HUDEP-2 (cell line): ENCODE data around the gene C3orf38.

ENCODE experiments used
- DNase-seq, 76 experiments: peaks; one replicate each; lab custom pipeline; 2025; ENCODE audit not compliant: unreplicated experiment in 76 of 76; lab: John Stamatoyannopoulos, UW

C3orf38 gene

DNA sequence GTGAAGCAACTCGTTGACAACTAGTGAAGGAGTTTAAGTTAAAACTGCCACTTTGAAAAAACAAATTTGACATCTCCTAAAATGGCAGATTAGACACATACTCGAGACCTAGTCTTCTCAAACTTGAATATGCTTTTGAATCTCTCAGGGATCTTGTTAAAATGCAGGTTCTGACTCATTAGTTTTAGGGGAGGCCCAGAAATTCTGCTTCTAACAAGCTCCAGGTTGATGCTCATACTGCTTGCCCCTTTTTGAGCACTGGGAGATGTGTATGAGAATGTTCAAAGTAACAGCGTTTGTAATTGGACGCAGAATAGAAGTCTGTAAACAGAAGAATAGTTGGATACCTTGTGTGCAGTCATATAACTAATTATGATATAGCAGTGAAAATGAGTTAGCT, 1.6 kb downstream of the C3orf38 start:
- DNase-seq: peak in 4 of 76 experiments; percentile 3 to 12 (median 8)

DNA sequence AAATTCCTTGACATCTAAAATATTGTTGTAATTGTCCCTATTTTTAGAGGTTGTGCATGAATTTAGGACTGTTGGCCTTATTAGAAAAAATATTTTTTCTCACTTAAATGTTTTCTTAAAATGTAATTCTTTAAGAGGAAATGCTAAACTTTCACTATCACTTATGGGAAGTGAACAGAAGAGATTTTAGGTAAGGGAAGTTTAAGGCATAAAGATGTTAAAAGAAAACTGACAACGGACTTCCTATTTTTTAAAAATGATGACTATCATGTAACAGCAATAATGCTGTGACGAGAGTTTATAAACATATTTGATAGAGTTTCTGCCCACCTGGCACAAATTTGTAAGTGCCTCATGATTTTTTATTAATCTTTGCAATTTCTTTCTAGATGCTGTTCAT, 3.1 kb downstream of the C3orf38 start:
- DNase-seq: no peak

DNA sequence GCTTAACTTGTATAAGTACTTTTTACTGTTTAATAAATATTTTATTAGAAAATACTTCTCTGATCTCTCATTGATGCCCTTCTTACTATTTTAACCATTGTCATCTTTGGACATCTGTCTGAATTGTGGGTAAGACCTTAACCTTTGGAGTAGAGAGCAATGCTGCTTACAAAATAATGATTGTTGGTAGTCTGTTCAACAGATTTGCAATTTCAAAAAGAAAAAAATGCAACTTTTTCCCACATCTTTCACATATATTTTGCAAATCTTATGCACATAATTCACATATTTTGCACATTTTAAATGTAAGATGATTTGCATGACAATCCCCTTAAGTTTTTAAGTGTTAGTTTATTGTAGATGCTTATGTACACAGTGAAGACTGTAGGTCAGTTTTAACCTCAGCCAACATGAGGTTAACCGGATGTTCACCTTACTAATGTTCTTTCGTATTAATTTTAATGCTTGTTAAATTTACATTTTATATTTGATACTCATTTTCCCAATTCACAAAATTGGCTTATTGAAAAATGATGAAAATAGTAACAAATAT, 16.7 kb downstream of the C3orf38 start:
- DNase-seq: no peak

DNA sequence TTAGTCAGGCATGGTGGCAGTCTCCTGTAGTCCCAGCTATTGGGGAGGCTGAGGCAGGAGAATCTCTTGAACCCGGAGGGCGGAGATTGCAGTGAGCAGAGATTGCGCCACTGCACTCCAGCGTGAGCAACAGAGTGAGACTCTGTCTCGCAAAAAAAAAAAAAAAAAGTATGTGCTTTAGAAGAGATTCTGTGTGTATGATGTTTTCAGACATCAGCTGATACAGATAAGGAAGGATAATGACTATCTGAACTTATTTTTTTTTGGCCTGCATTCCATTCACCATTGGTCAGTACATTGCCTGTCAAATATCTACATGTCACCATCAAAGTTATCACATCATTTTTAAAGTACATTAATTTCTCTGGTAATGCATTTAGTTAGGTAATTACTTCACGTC, 17.4 kb downstream of the C3orf38 start:
- no peak for DNase-seq

DNA sequence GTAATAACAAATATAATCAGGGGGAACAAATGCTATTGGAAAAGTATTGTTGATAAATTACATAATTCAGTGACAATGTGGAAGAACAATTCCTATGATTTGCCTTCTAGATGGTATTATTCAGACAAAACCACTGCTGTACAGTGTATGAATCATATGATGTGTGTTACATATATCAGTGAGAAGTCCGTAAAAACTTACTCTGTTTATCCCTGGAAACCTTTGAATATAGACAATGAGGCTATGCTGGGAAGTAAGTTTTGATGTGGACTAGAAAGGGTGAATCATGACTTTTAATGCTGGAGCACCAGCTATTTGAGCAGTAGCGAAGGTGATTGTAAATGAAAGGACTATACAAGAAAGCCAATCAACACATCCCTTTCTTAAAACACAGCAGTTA, 17.9 kb downstream of the C3orf38 start:
- DNase-seq: no peak

DNA sequence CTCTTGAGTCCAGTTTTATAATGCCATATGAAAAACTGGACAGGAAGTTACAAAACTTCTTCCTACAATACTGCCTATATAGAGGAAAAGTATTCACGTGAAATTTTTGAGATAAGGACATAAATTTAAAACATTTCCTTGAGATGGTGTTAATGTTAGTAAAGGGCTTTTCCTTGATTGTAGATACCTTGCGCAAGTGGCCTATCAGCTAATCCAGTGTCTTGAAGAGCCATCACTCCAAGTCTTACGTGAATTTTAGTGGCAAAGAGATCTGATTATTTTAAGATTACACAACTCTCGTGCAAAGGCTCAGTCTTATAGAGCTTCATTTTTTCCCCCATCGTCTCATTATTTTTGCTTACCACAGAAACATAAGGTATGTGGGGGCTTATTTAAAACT, 18.4 kb downstream of the C3orf38 start:
- no peak for DNase-seq

DNA sequence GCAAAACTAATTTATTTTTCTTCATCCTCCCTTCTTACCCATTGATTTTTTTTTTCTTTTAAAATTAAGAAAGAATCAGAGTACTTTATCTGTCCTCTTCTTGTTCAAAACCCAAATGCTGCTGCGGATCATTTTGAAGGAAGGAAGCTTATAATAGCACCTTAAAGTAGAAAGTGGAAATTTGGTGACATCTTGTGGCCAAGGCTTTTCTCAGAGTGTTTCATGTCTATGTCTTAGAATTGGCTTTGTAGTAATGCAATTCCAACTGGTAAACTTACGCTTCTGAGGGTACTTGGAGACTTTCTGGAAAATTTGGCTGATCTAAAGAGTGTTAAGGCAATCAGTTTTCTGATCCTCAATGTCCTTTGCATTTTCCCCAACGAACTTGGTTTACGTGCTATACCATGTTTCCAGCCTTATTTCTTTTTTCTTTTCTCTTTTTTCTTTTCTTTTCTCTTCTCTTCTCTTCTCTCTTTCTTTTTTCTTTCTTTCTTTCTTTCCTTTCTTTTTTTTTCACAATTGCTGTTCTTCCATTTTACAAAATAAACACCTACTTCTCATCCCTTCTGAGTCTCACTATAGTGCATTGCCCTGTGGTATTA, 30.7 kb downstream of the C3orf38 start:
- DNase-seq: peak in 28 of 76 experiments; percentile 1 to 54 (median 18)

DNA sequence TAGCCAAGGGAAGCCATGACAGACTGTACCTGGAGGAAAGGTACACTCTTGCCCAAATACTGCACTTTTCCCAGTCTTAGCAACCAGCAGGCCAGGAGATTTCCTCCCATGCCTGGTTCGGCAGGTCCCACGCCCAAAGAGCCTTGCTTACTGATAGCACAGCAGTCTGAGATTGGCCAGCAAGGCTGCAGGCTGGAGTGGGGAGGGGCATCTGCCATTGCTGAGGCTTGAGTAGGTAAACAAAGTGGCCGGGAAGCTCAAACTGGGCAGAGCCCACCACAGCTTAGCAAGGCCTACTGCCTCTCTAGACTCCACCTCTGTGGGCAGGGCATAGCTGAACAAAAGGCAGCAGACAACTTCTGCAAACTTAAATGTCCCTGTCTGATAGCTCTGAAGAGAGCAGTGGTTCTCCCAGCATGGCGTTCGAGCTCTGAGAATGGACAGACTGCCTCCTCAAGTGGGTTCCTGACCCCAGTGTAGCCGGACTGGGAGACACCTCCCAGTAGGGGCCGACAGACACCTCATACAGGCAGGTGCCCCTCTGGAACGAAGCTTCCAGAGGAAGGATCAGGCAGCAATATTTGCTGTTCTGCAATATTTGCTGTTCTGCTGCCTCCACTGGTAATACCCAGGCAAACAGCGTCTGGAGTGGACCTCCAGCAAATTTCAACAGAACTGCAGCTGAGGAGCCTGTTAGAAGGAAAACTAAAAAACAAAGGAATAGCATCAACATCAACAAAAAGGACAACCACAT, 32.6 kb downstream of the C3orf38 start:
- DNase-seq: peak in 1 of 76 experiments; percentile 0

DNA sequence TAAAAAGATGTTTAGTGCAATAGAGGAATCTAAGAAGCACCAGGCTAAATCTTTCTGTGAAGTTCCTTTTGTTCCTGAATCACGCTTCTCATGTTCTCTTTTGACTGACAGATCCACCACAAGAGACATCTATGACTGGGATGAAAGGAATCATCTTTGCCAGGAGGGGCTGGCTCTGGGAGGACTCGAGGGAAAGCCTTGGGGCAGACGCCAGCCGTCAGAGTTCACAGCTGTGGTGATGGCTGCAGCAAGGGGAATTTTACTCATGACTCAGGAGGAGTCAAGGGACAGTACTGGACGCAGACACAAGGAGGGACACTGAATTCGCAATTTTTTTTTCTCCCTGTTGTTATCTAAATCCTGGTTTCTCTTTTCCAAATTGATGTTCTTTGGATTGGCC, 38.7 kb downstream of the C3orf38 start:
- DNase-seq: no peak

DNA sequence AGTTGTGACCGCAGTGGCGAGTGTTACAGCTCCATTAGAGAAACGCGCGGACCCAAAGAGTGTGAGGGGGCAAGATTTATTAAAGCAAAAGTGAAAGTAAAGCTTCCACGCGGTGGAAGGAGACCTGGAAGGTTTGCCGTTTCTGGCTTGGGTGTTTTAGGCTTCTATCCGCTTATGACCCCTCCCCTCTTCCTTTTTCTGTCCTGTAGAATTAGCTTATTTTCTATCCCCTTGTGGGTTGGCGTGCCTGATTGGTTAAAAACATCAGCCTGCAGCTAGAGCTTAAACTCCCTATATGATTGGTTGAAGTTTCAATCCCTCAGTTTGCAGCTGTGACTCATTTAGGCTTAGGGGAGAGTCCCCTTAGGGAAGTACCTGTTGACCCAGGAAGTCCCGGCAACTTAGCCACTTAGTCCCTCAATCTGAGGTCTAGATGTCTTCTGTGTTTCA, 39.6 kb downstream of the C3orf38 start:
- no peak for DNase-seq

DNA sequence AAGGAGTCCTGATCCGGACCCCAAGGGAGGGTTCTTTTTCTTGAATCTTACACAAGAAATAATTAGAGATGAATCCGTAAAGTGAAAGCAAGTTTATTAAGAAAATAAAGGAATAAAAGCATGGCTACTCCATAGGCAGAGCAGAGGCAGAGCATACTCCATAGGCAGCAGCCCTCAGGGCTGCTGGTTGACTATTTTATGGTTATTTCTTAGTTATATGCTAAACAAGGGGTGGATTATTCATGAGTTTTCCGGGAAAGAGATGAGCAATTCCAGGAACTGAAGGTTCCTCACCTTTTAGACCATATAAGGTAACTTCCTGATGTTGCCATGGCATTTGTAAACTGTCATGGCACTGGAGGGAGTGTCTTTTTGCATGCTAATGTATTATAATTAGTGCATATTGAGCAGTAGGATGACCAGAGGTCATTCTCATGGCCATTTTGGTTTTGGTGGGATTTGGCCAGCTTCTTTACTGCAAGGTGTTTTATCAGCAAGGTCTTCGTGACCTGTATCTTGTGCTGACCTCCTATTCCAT, 42.2 kb downstream of the C3orf38 start:
- no peak for DNase-seq

DNA sequence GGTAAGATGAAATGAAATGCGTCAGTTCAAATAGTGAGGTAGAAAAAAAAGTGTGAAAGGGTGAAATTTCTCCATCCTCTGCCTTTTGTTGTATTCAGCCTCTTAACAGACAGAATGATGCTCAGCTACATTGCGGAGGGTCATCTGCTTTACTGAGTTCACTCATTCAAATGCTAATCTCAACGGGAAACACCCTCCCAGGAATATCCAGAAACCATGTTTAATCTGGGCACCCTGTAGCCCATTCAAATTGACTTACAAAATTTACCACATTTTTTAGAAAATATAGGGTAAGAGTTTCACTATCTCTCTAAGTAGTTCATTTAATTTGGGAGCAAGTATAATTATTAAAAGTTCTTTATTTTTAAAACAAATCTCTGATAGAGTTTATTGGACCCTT, 42.9 kb downstream of the C3orf38 start:
- DNase-seq: no peak

DNA sequence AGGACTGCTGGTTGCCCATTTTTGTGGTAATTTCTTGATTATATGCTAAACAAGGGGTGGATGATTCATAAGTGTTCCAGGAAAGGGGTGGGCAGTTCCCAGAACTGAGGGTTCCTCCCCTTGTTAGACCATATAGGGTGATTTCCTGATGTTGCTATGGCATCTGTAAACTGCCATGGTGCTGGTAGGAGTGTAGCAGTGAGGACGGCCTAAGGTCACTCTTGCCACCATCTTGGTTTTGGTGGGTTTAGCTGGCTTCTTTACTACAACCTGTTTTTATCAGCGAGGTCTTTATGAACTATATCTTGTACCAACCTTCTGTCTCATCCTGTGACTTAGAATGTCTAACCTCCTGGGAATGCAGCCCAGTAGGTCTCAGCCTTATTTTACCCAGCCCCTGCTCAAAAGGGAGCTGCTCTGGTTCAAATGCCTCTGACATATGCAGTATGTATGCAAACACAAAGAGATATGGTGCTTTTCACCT, 46.2 kb downstream of the C3orf38 start:
- DNase-seq: peak in 35 of 76 experiments; percentile 1 to 54 (median 10)

DNA sequence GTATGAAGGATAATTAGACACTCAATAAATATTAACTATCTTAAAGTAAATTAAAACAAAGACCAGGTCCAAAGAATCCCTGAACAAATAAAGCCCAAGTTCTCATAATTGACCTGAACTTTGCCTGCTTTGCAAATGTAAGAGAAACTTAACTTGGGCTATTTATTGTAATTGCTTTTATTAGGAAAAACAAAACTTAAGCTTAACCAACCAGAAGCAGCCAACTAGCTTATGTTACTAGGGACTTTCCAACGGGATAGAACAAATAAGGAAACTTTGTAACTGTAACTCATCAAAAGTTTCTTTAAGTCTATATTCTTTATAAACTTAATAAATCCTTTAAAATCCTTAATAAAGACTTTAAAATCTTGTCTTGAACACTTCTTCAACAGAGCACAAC, 48.4 kb downstream of the C3orf38 start:
- DNase-seq: no peak

DNA sequence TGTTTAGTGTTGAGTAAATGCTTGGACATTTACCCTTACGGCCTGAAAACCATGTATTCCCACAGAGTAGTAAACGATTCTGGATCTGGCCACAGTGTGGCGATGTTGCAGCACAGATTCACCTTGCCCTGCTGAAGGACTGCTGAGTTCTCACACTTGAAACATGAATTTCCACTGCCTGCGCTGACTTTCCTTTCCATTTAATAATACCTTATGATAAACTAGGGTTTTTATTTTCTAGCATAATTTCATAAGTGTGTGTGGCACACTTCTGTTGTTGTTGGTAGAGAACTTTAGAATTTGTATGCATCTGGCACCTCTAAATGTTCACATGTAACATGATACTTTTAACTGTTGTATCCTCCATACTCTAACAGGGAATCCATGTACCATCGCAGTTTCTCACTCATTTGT, 53.9 kb downstream of the C3orf38 start:
- peak in 55 of 76 experiments; percentile 1 to 83 (median 24) for DNase-seq
